CD14-positive monocyte (primary cell): ENCODE measurements around the gene TAF10. TPM values are rescaled to one million over a fixed set of nuclear protein-coding genes. Genes with fewer than 3 reads are reported as not detected.

ENCODE experiments used
- DNase-seq, 3 donors: peaks; one replicate each; pipeline ENCODE4 v3.0.0-alpha.2; 2011 to 2022
- H2AFZ ChIP-seq: 2 replicates; pipeline ENCODE4 v1.6.0; 2012; ENCODE audit warnings: mild to moderate bottlenecking, low read depth, low read length, inconsistent platforms; ENCODE audit not compliant: insufficient read depth, poor library complexity, severe bottlenecking
- H3K27ac ChIP-seq, 2 donors: 1 replicate in 1 of 2; 2 replicates in 1 of 2; pipeline ENCODE4 v1.5.1; 2012 to 2013; ENCODE audit warnings: low read length in 2 of 2, control low read depth in 1 of 2, inconsistent platforms in 1 of 2, low read depth in 1 of 2, mild to moderate bottlenecking in 1 of 2
- H3K27me3 ChIP-seq, 2 donors: one replicate each; pipeline versions ENCODE4 v1.6.0 to v1.6.1; 2011 to 2013; ENCODE audit warnings: low read length in 2 of 2; ENCODE audit not compliant: control insufficient read depth in 2 of 2, insufficient read depth in 2 of 2
- H3K36me3 ChIP-seq, 2 donors: replicated peaks in 1 of 2; 1 replicate in 1 of 2; 2 replicates in 1 of 2; pipeline versions ENCODE4 v1.5.1 to v1.6.1; 2012 to 2013; ENCODE audit warnings: low read length in 2 of 2, control low read depth in 1 of 2, inconsistent platforms in 1 of 2, mild to moderate bottlenecking in 1 of 2; ENCODE audit not compliant: insufficient read depth in 2 of 2, control insufficient read depth in 1 of 2
- H3K4me1 ChIP-seq, 2 donors: 1 replicate in 1 of 2; 2 replicates in 1 of 2; pipeline versions ENCODE4 v1.5.1 to v1.6.1; 2012 to 2013; ENCODE audit warnings: low read length in 2 of 2, control low read depth in 1 of 2, inconsistent platforms in 1 of 2, mild to moderate bottlenecking in 1 of 2, moderate library complexity in 1 of 2; ENCODE audit not compliant: insufficient read depth in 2 of 2, control insufficient read depth in 1 of 2
- H3K4me2 ChIP-seq: replicated peaks from 2 replicates; pipeline ENCODE3; 2012; ENCODE audit warnings: low read length, moderate library complexity, mild to moderate bottlenecking; ENCODE audit not compliant: poor library complexity, severe bottlenecking; ENCODE audit errors: extremely low read depth
- H3K4me3 ChIP-seq, 3 experiments: fragments of 200-600 bp in 1 of 3; sonication (generic) in 1 of 3; replicated peaks in 1 of 3; 1 replicate in 2 of 3; 2 replicates in 1 of 3; pipeline ENCODE4 v1.5.1; 2011 to 2013; ENCODE audit warnings: low read length in 3 of 3, mild to moderate bottlenecking in 3 of 3, control low read depth in 2 of 3, low read depth in 2 of 3, inconsistent platforms in 1 of 3, moderate library complexity in 1 of 3
- H3K79me2 ChIP-seq: 2 replicates; pipeline ENCODE4 v1.6.0; 2012; ENCODE audit warnings: mild to moderate bottlenecking, control low read depth, inconsistent platforms, low read length, moderate library complexity; ENCODE audit not compliant: insufficient read depth
- H3K9ac ChIP-seq: 2 replicates; pipeline ENCODE4 v1.6.0; 2017; ENCODE audit warnings: low read length, mild to moderate bottlenecking; ENCODE audit not compliant: insufficient read depth, poor library complexity, severe bottlenecking
- H3K9me3 ChIP-seq, 2 donors: replicated peaks in 1 of 2; 1 replicate in 1 of 2; 2 replicates in 1 of 2; pipeline versions ENCODE4 v1.5.1 to v1.6.1; 2012 to 2013; ENCODE audit warnings: low read length in 2 of 2, control low read depth in 1 of 2; ENCODE audit not compliant: control insufficient read depth in 1 of 2, insufficient read depth in 1 of 2
- H4K20me1 ChIP-seq: 2 replicates; pipeline ENCODE4 v1.6.0; 2012; ENCODE audit warnings: mild to moderate bottlenecking, low read length, control low read depth, moderate library complexity; ENCODE audit not compliant: insufficient read depth
- H3K27ac Mint-ChIP-seq, 7 donors: one replicate each; pipeline ENCODE4 v1.8.0; 2020; ENCODE audit warnings: mild to moderate bottlenecking in 7 of 7, mixed read lengths in 7 of 7, moderate library complexity in 6 of 7, inconsistent platforms in 2 of 7
- H3K27me3 Mint-ChIP-seq, 3 donors: one replicate each; pipeline ENCODE4 v1.8.0; 2021 to 2022; ENCODE audit warnings: low read depth in 3 of 3, mild to moderate bottlenecking in 3 of 3, mixed read lengths in 3 of 3, moderate library complexity in 3 of 3, inconsistent platforms in 1 of 3
- H3K36me3 Mint-ChIP-seq, 2 donors: one replicate each; pipeline ENCODE4 v1.8.0; 2020; ENCODE audit warnings: mixed read lengths in 2 of 2, inconsistent platforms in 1 of 2, mild to moderate bottlenecking in 1 of 2
- H3K4me1 Mint-ChIP-seq: one replicate; pipeline ENCODE4 v1.8.0; 2020; ENCODE audit warnings: mild to moderate bottlenecking, mixed read lengths
- H3K4me3 Mint-ChIP-seq, 2 donors: one replicate each; pipeline ENCODE4 v1.8.0; 2020; ENCODE audit warnings: mild to moderate bottlenecking in 2 of 2, mixed read lengths in 2 of 2, moderate library complexity in 1 of 2
- H3K9me3 Mint-ChIP-seq, 7 donors: one replicate each; pipeline ENCODE4 v1.8.0; 2020 to 2022; ENCODE audit warnings: mixed read lengths in 7 of 7, mild to moderate bottlenecking in 6 of 7, moderate library complexity in 6 of 7, inconsistent platforms in 2 of 7
- WGBS: methylation state at CpG from one replicate; pipeline ENCODE4 v1.1.5; 2013; ENCODE audit warnings: missing lambda C conversion rate; ENCODE audit not compliant: insufficient coverage; 5-methylcytosine and 5-hydroxymethylcytosine counted together
- intact Hi-C, 2 donors: fragments of 100-400 bp; cut with micrococcal nuclease; formaldehyde crosslinking; loops; one replicate each; pipeline versions ENCODE4 v1.15.0 to v1.15.1; 2023
- polyA plus RNA-seq, 3 donors: library from polyadenylated mRNA; depleted of rRNA in 1 of 3; unstranded in 2 of 3; stranded (reverse) in 1 of 3; fragments of 300-500 nt in 2 of 3; fragments of >200 nt in 1 of 3; fragmentation: Illumina TruSeq in 2 of 3; gene quantifications; 1 replicate in 2 of 3; 2 replicates in 1 of 3; pipeline ENCODE4 v1.2.3, GENCODE V29; 2012 to 2021
- TF ChIP-seq, protein P1 (sequence below): fragments of 200-600 bp; IDR thresholded peaks from one replicate; pipeline ENCODE4 v1.8.0; 2022; ENCODE audit warnings: antibody characterized with exemption, mild to moderate bottlenecking

The TAF10 gene
- polyA plus RNA-seq, 3 donors, result 137 to 233 (median 232) TPM

GRCh38 chr11:6566704-6567370 is 45.2 kb downstream of the TAF10 start:
- Mint-ChIP-seq H3K27ac (no peak overlapping the region), H3K4me3 (no peak overlapping the region)
- intact Hi-C loops, result no loop called here

GRCh38 chr11:6565988-6566703 is 45.9 kb downstream of the TAF10 start:
- Histone ChIP-seq H4K20me1 (no peaks in the 10 kb centered on the region), H3K79me2 (no peaks in the 10 kb centered on the region), H3K36me3 (no peaks in the 10 kb centered on the region), H3K9me3 (peaks cover 0 to 6% of the 10 kb centered on the region in 2 donors), H3K9ac (no peak overlapping the region), H3K4me1 (no peaks in the 10 kb centered on the region), H3K4me2 (no peak overlapping the region), H2AFZ (no peak overlapping the region), H3K27ac (no peak overlapping the region), H3K27me3 (peaks cover 0 to 1% of the 10 kb centered on the region in 2 donors), H3K4me3 (no peak overlapping the region)
- Mint-ChIP-seq H3K36me3 (peaks cover 3 to 7% of the 10 kb centered on the region in 2 donors), H3K4me1 (peaks cover 6% of the 10 kb centered on the region), H3K27ac (no peak overlapping the region), H3K4me3 (no peak overlapping the region), H3K9me3 (peaks cover 0 to 8% (median under 1%) of the 10 kb centered on the region in 7 donors), H3K27me3 (peaks cover 0 to 4% (median 2%) of the 10 kb centered on the region in 3 donors)
- intact Hi-C loops, result no loop called here
- TF ChIP-seq, protein P1, sequence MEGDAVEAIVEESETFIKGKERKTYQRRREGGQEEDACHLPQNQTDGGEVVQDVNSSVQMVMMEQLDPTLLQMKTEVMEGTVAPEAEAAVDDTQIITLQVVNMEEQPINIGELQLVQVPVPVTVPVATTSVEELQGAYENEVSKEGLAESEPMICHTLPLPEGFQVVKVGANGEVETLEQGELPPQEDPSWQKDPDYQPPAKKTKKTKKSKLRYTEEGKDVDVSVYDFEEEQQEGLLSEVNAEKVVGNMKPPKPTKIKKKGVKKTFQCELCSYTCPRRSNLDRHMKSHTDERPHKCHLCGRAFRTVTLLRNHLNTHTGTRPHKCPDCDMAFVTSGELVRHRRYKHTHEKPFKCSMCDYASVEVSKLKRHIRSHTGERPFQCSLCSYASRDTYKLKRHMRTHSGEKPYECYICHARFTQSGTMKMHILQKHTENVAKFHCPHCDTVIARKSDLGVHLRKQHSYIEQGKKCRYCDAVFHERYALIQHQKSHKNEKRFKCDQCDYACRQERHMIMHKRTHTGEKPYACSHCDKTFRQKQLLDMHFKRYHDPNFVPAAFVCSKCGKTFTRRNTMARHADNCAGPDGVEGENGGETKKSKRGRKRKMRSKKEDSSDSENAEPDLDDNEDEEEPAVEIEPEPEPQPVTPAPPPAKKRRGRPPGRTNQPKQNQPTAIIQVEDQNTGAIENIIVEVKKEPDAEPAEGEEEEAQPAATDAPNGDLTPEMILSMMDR, result no peak
- WGBS, result 98% methylated on average over 4 of the region's 5 CpGs
- DNase-seq, result no peak

More at GRCh38 chr11:6566704-6567370, 45.2 kb downstream of the TAF10 start:
- Histone ChIP-seq H3K9me3 (peaks cover 0 to 9% of the 10 kb centered on the region in 2 donors), H3K4me1 (no peaks in the 10 kb centered on the region), H3K36me3 (no peaks in the 10 kb centered on the region), H3K4me3 (no peak overlapping the region), H2AFZ (no peak overlapping the region), H3K79me2 (no peaks in the 10 kb centered on the region), H3K9ac (no peak overlapping the region), H3K27me3 (peaks cover 0 to 4% of the 10 kb centered on the region in 2 donors), H3K27ac (no peak overlapping the region), H3K4me2 (no peak overlapping the region), H4K20me1 (no peaks in the 10 kb centered on the region)
- DNase-seq, result no peak
- peaks cover 8 to 14% of the 10 kb centered on the region in 2 donors for H3K36me3 Mint-ChIP-seq
- H3K9me3 Mint-ChIP-seq, result peaks cover 0 to 15% (median 7%) of the 10 kb centered on the region in 7 donors
- WGBS, result 88% methylated on average over 13 of the region's 13 CpGs
- TF ChIP-seq, protein P1, result no peak
- peaks cover 8% of the 10 kb centered on the region for H3K4me1 Mint-ChIP-seq
- peaks cover 0 to 9% (median 7%) of the 10 kb centered on the region in 3 donors for H3K27me3 Mint-ChIP-seq
